ENCODE results near the gene TENT5C. TPM values are rescaled to one million over a fixed set of nuclear protein-coding genes. Genes with fewer than 3 reads are reported as not detected.

Gene TENT5C
- total and polyA plus RNA-seq, 9 of the 15 experiments (the other 6 are each of a cell fraction or from before 2014, with no cell fraction given): 1.8 to 7.7 (median 4.0) TPM

DNA sequence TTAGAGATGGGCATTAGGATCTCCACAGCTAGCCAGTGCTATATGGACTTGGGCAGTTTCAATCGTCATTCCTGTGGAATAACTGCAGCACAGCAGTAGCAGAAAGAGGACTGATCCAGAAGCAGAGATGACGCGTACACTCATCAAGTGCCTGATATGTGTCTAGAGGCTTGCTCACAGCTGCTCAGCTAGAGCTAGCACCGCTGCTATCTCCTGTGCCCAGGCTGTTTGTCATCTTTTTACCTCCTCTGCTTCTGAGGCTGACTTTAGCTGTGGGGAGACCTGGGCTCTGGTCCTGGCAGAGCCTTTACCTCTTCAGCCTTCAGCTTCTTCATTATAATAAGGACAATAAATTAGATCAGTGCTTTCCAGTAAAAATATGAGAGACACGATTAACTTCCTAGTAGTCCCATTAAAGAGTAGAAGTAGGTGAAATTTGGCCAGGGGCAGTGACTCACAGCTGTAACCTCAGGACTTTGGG, 5.3 kb downstream of the TENT5C start (continued):
- TF ChIP-seq, protein P1, sequence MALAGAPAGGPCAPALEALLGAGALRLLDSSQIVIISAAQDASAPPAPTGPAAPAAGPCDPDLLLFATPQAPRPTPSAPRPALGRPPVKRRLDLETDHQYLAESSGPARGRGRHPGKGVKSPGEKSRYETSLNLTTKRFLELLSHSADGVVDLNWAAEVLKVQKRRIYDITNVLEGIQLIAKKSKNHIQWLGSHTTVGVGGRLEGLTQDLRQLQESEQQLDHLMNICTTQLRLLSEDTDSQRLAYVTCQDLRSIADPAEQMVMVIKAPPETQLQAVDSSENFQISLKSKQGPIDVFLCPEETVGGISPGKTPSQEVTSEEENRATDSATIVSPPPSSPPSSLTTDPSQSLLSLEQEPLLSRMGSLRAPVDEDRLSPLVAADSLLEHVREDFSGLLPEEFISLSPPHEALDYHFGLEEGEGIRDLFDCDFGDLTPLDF (CRISPR knock-in tag; IDR thresholded peaks at IDR 0.05): 0 out of 2 replicates have a peak, but pooled peaks have one; percentile 26
- TF ChIP-seq CC2D1A (IDR thresholded peaks at IDR 0.05) (peak; percentile 61; the same call in 1 of the 2 replicates), NRF1 (conservative IDR thresholded peaks at IDR 0.05 in 1 of 2, IDR thresholded peaks at IDR 0.05 in 1 of 2) (peak; percentile 43 to 49), ATF1 (CRISPR knock-in tag; IDR thresholded peaks at IDR 0.05) (no peak), ATF1 (tag; IDR thresholded peaks at IDR 0.05) (peak; percentile 85), CBX3 (IDR thresholded peaks at IDR 0.05; ENCODE audit: borderline replicate concordance in 1 of 2, low read length in 2 of 2) (no peak; a peak in 1 of 3 replicates), ZKSCAN1 (IDR thresholded peaks at IDR 0.05; ENCODE audit: low read depth, low read length) (peak; percentile 83), FOXA1 (IDR thresholded peaks at IDR 0.05; ENCODE audit: borderline replicate concordance) (no peak), ZNF436 (CRISPR knock-in tag; IDR thresholded peaks at IDR 0.05) (no peak), MTA3 (IDR thresholded peaks at IDR 0.05; ENCODE audit: borderline replicate concordance) (0 out of 2 replicates have a peak, but pooled peaks have one; percentile 74), PML (IDR thresholded peaks at IDR 0.05; ENCODE audit: low read length) (peak; percentile 54; the same call in 1 of the 2 replicates), ZFP36 (IDR thresholded peaks at IDR 0.05; ENCODE audit: low read depth, low read length, partially characterized antibody) (peak; percentile 34), GATAD2A (IDR thresholded peaks at IDR 0.05) (peak; percentile 11; the same call in 1 of the 2 replicates), KLF1 (tag; IDR thresholded peaks at IDR 0.05) (no peak), ZNF717 (CRISPR knock-in tag; IDR thresholded peaks at IDR 0.05) (no peak), GMEB1 (CRISPR knock-in tag; IDR thresholded peaks at IDR 0.05) (no peak), ARID1B (IDR thresholded peaks at IDR 0.05) (peak; percentile 94), ZNF395 (CRISPR knock-in tag; IDR thresholded peaks at IDR 0.05) (0 out of 2 replicates have a peak, but pooled peaks have one; percentile 17), BHLHE40 (IDR thresholded peaks at IDR 0.05; ENCODE audit: low read length) (peak; percentile 64)
- TF ChIP-seq, protein P2, sequence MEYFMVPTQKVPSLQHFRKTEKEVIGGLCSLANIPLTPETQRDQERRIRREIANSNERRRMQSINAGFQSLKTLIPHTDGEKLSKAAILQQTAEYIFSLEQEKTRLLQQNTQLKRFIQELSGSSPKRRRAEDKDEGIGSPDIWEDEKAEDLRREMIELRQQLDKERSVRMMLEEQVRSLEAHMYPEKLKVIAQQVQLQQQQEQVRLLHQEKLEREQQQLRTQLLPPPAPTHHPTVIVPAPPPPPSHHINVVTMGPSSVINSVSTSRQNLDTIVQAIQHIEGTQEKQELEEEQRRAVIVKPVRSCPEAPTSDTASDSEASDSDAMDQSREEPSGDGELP (CRISPR knock-in tag; IDR thresholded peaks at IDR 0.05; ENCODE audit: borderline replicate concordance): peak; percentile 95
- TF ChIP-seq, protein P3, sequence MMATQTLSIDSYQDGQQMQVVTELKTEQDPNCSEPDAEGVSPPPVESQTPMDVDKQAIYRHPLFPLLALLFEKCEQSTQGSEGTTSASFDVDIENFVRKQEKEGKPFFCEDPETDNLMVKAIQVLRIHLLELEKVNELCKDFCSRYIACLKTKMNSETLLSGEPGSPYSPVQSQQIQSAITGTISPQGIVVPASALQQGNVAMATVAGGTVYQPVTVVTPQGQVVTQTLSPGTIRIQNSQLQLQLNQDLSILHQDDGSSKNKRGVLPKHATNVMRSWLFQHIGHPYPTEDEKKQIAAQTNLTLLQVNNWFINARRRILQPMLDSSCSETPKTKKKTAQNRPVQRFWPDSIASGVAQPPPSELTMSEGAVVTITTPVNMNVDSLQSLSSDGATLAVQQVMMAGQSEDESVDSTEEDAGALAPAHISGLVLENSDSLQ (IDR thresholded peaks at IDR 0.05): 0 out of 2 replicates have a peak, but pooled peaks have one; percentile 44
- TF ChIP-seq, protein P4, sequence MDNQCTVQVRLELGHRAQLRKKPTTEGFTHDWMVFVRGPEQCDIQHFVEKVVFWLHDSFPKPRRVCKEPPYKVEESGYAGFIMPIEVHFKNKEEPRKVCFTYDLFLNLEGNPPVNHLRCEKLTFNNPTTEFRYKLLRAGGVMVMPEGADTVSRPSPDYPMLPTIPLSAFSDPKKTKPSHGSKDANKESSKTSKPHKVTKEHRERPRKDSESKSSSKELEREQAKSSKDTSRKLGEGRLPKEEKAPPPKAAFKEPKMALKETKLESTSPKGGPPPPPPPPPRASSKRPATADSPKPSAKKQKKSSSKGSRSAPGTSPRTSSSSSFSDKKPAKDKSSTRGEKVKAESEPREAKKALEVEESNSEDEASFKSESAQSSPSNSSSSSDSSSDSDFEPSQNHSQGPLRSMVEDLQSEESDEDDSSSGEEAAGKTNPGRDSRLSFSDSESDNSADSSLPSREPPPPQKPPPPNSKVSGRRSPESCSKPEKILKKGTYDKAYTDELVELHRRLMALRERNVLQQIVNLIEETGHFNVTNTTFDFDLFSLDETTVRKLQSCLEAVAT (IDR thresholded peaks at IDR 0.05): peak in 1 of 2 experiments; percentile 34; a peak in 1 of 4 replicates

Measured in K562 (cell line).